Jurkat, Clone E6-1 (cell line): Measurements from ENCODE around the gene PAFAH1B1. TPM values are rescaled to one million over a fixed set of nuclear protein-coding genes. Genes with fewer than 3 reads are reported as not detected.
"Not testable (repeated sequence)": the region's sequence is repeated elsewhere in the genome, so short reads cannot be mapped to it uniquely, and the experiment has no call there.

Experiments used
- DNase-seq: peaks from one replicate; pipeline ENCODE4 v3.0.0-alpha.2; 2011; ENCODE audit warnings: low read depth, low spot score
- H3K4me3 ChIP-seq: 2 replicates; pipeline ENCODE4 v1.5.1; 2011; ENCODE audit warnings: mild to moderate bottlenecking, low read length, control low read depth, moderate library complexity
- polyA plus RNA-seq: library from polyadenylated mRNA; unstranded; fragments of >200 nt; gene quantifications from one replicate; pipeline ENCODE4 v1.2.1, GENCODE V29; 2012; ENCODE audit warnings: missing spikeins; ENCODE audit not compliant: insufficient read length, insufficient read depth

Gene PAFAH1B1
- 117 TPM for polyA plus RNA-seq

DNA sequence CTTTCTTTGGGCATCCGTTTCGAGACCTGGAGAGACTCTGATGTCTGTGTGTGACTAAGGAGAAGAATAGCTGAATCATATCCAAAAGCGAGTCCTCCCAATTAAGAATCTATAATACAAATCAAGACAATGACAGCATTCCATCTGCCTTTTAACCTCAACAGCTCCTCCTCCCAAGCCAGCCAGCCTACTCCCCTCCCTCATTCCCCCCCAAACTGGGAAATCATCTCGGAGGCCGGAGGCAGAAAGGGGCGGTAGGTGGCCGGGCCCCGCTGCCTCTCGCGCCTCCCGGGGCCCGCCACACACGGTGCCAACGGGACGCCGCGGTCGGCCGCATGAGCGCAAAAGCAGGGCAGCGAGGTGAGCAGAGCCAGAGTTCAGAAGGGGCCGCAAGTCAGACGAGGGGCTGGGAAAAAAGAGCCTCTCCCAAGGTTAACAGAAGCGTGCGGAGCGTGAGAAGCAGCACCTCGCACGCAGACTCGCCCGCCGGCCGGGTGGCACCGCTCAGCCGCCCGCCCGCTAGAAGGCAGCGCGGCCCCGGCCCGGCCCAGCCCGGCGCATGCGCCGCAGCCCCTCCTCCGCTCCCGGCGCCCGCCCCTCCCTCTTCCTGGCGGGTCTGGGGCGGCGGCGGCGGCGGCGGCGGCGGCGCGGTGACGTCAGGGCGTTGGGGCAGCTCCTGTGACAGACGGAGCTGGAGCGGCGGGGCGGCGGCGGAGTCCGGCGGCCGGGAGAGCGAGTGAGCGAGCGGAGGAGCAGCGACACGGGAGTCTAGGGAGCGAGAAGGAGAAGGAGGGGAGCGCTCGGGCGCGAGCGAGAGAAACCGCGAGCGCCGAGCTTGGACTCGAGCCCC lies at the start of gene PAFAH1B1:
Gene PAFAH1B1 (plus strand): TSS at position 684 of the 850 bp plus-strand sequence. CDS start 44,635 bp downstream, outside the sequence.
- peak within 1 kb of the TSS; percentile 89 for H3K4me3 ChIP-seq
- DNase-seq: peak; percentile 58

GRCh38 chr17:2545393-2545792 lies 48.1 kb upstream of the PAFAH1B1 start:
- no peak overlapping the region for H3K4me3 ChIP-seq
- no peak for DNase-seq

GRCh38 chr17:2547176-2547575 lies 46.3 kb upstream of the PAFAH1B1 start:
- no peak for DNase-seq
- no peak overlapping the region for H3K4me3 ChIP-seq

DNA sequence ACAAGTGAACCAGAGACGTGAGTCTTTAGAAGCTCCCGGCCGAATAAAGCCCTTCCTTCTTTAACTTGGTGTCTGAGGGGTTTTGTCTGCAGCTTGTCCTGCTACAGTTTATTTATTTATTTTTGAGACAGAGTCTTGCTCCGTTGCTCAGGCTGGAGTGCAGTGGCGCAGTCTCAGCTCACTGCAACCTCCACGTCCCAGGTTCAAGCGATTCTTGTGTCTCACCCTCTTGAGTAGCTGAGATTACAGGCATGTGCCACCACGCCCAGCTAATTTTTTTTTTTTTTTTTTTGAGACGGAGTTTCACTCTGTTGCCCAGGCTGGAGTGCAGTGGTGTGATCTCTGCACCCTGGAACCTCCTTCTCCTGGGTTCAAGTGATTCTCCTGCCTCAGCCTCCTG lies 45.4 kb upstream of the PAFAH1B1 start:
- H3K4me3 ChIP-seq, DNase-seq: not testable (repeated sequence)

GRCh38 chr17:2549392-2550211 lies 43.9 kb upstream of the PAFAH1B1 start:
- no peak for DNase-seq
- no peak overlapping the region for H3K4me3 ChIP-seq

- H3K4me3 ChIP-seq: no peak overlapping the region
- no peak for DNase-seq
These were observed 42.0 kb upstream of the PAFAH1B1 start for GRCh38 chr17:2551493-2551892.

GRCh38 chr17:2551928-2552327 lies 41.5 kb upstream of the PAFAH1B1 start:
- no peak for DNase-seq
- no peak overlapping the region for H3K4me3 ChIP-seq

DNA sequence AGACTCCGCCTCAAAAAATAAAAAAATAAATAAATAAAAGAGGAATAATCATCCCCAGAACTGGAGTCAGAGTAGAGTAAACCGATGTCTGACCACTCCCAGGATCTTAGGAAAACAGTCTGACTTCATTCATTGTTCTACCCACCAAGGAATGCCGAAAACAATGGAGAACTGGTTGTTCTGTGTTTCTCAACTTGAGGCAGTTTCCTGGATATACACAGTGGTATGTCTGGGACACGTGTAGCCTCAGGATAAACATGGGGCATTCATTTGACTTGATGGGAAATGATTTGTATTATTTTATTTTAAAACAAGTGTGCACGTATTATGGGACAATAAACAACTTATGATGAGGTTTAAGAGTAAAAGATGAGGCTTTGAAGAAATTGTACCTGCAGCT lies 32.8 kb upstream of the PAFAH1B1 start:
- DNase-seq: no peak
- H3K4me3 ChIP-seq: no peak overlapping the region

GRCh38 chr17:2562162-2562858 lies 31.1 kb upstream of the PAFAH1B1 start:
- H3K4me3 ChIP-seq: no peak overlapping the region
- peak; percentile 7 for DNase-seq

DNA sequence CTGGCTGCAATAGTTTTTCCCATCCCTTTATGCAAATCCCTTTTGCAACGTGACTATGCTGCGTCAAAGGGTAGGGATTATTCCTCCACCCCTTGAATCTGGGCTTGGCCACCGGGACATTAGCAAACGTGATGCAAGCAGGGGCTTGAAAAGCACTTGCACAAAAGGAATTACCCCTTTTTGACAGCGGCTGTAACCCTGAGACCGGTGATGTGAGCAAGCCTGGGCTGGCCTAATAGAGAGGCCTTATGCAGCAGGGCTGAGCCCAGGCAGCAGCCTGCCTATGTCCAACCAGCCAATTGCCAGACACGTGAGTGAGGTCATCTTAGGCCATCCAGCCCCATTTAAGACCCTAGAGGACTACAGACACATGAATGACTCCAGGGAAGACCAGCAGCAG lies 30.4 kb upstream of the PAFAH1B1 start:
- H3K4me3 ChIP-seq: no peak overlapping the region
- DNase-seq: no peak

DNA sequence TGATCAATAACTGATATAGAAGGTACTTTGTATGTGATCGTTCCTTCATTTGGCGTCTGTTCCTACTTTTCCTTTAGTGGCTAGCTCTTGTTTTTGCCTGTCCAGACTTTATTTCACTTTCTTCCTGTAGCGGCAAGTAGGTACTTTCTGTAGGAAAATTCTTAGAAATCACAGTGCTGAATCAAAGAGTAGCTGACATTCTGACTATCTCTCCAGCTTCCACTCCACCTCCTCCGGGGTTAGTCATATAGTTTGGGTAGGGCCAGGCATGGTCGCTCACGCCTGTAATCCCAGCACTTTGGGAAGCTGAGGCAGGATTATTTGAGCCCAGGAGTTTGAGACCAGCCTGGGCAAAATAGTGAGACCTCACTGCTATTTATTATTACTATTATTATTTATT lies 29.9 kb upstream of the PAFAH1B1 start:
- DNase-seq: no peak
- H3K4me3 ChIP-seq: no peak overlapping the region

DNA sequence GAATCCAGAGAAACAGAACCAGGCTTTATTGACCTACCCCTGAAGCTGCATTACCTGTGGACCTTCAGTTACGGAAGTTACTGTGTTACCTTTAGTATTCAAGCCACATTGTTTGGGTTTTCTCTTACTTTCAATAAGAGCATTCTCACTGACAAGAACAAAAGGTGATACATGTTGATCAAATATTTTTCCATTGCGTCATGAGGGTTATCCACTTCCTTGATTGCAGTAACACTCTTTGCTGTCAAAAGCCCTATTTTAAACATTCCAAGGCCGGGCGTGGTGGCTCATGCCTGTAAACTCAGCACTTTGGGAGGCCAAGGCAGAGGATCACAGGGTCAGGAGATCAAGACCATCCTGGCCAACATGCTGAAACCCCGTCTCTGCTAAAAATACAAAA lies 28.6 kb upstream of the PAFAH1B1 start:
- H3K4me3 ChIP-seq: no peak overlapping the region
- no peak for DNase-seq

DNA sequence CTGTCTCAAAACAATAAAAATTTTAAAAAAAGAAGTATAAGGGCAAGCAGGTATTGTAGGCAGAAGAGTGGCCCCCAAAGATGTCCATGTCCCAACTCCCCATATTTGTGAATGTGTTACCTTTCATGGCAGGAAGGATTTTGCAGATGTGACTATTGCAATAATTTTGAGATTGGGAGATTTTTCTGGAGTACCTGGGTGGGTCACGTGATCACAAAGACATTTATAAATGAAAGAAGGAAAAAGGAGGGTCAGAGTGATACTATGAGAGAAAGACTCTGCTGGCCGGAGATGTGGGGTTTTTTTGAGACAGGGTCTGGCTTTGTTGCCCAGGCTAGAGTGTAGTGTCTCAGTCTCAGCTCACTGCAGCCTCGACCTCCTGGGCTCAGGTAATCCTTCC lies 27.4 kb upstream of the PAFAH1B1 start:
- H3K4me3 ChIP-seq: no peak overlapping the region

DNA sequence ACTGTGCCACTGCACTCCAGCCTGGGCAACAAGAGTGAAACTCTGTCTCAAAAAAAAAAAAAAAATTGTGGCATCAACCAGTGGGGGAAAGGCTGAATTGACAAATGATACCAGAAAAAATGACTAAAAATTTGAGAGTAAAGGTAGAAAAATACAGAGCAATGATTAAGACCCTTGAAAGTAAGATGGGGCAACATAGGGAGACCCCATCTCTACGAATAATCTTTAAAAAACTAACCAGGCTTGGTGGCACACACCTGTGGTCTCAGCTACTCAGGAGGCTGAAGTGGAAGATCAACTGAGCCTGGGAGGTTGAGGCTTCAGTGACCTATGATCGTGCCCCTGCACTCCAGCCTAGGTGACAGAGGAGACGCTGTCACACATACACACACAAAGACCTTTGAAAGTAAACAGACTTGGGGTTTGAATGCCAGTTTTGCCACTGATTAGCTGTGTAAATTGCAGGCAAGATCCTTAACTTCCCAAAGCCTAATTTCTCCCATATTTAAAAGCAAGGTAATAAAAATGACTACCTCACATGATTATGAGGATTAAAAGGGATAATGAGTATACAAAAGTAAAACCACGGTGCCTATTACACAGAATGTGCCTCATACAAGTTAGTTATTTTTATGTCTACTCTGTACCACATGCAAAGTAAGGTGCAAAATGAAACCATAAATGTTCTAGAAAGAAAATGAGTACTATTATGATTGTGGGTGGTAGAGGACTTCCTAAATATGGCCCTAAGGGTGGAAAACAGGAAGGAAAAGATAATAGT lies 21.7 kb upstream of the PAFAH1B1 start:
- H3K4me3 ChIP-seq: no peak overlapping the region
- no peak for DNase-seq

More for the DNA sequence above, 27.4 kb upstream of the PAFAH1B1 start:
- DNase-seq: no peak

GRCh38 chr17:2572304-2572609 lies 21.2 kb upstream of the PAFAH1B1 start:
- DNase-seq, H3K4me3 ChIP-seq: not testable (repeated sequence)

GRCh38 chr17:2580151-2580550 lies 13.3 kb upstream of the PAFAH1B1 start:
- DNase-seq: no peak
- H3K4me3 ChIP-seq: no peak overlapping the region

GRCh38 chr17:2580661-2581060 lies 12.8 kb upstream of the PAFAH1B1 start:
- DNase-seq: no peak
- H3K4me3 ChIP-seq: no peak overlapping the region

DNA sequence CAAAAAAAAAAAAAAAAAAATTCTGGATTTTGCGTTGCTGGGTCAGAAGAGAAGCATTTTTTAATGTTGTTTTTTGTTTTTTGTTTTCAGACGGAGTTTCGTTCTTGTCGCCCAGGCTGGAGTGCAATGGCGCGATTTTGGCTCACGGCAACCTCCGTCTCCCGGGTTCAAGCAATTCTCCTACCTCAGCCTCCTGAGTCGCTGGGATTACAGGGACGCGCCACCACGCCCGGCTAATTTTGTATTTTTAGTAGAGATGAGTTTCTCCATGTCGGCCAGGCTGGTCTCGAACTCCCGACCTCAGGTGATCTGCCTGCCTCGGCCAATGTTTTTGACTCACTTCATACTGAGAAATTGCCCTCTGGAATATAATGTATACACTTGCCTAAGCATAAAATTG lies 11.0 kb upstream of the PAFAH1B1 start:
- DNase-seq: no peak
- no peak overlapping the region for H3K4me3 ChIP-seq

DNA sequence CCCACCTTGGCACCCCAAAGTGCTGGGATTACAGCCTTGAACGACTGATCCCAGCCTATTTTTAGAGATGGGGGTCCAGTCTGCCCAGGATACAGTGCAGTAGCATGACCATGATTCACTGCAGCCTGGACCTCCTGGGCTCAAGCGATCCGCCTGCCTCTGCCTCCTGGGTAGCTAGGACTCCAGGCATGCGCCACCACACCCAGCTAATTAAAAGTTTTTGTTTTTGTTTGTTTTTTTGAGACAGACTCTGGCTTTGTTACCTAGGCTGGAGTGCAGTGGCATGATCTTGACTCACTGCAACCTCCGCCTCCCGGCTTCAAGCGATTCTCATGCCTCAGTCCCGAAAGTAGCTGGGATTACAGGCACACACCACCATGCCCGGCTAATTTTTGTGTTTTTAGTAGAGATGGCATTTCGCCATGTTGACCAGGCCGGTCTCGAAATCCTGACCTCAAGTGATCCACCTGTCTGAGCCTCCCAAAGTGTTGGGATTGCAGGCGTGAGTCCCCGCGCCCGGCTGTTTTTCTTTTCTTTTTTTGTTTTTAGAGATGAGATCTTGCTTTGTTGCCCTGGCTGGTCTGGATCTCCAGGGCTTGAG lies 2.3 kb upstream of the PAFAH1B1 start:
- no peak overlapping the region for H3K4me3 ChIP-seq
- DNase-seq: no peak
